HL-60 (cell line): Measurements from ENCODE around the gene PCED1B.

Experiments used
- DNase-seq, 2 experiments: peaks; one replicate each; pipeline ENCODE4 v3.0.0-alpha.2; 2010 to 2020; ENCODE audit warnings: low read depth in 1 of 2, low spot score in 1 of 2
- H3K27ac ChIP-seq: fragments of 250-450 bp; sonication (Bioruptor Pico); replicated peaks from 2 replicates; pipeline ENCODE4 v1.5.1; 2020; ENCODE audit warnings: mild to moderate bottlenecking, moderate library complexity
- H3K27me3 ChIP-seq: fragments of 250-450 bp; sonication (Bioruptor Pico); 2 replicates; pipeline ENCODE4 v1.5.1; 2021; ENCODE audit warnings: mild to moderate bottlenecking, moderate library complexity; ENCODE audit not compliant: insufficient read depth, poor library complexity, severe bottlenecking
- H3K4me3 ChIP-seq: replicated peaks from 2 replicates; pipeline ENCODE4 v1.5.1; 2011; ENCODE audit warnings: mild to moderate bottlenecking, control low read depth, low read length; ENCODE audit not compliant: insufficient read depth
- GABPA ChIP-seq: IDR thresholded peaks from 2 replicates; pipeline ENCODE4 v1.6.1; 2012; ENCODE audit warnings: low read depth
- POLR2AphosphoS5 ChIP-seq: IDR thresholded peaks from 2 replicates; pipeline ENCODE4 v1.6.1; 2012; ENCODE audit warnings: low read depth
- SPI1 ChIP-seq: IDR thresholded peaks from 2 replicates; pipeline ENCODE4 v1.6.1; 2012; ENCODE audit warnings: low read depth, mild to moderate bottlenecking, borderline replicate concordance
- TF ChIP-seq, protein P1 (sequence below): IDR thresholded peaks from 2 replicates; pipeline ENCODE4 v1.6.1; 2012; ENCODE audit warnings: low read depth; ENCODE audit not compliant: insufficient replicate concordance
- TF ChIP-seq, protein P2 (sequence below): IDR thresholded peaks from one replicate; pipeline ENCODE4 v1.5.1; 2011; ENCODE audit warnings: low read length, control low read depth, inconsistent platforms; ENCODE audit not compliant: insufficient read depth

PCED1B gene

DNA sequence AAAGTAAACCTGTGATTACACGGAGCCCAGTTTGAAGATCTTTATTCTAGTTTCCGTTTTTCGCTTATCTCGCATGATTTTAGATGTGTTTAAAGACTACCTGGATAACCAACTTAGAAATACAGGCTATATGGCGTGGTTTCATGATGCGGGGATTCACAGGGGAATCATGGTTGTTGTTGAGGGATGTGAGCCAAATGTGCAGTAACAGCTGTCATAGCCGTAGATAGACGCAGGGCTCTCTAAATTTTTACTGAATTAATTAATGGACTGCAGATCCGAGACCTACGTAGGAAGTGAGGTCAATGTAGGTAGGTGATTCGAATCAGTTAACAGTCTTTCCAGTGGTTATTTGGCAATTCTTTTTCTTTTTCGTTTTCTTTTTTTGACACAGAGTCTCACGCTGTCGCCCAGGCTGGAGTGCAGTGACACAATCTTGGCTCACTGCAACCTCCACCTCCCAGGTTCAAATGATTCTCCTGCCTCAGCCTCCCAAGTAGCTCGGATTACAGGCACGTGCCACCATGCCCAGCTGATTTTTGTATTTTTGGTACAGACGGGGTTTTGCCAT, 145.2 kb downstream of the PCED1B start:
- no peak for DNase-seq
- H3K27ac ChIP-seq = no peak overlapping the region
- H3K4me3 ChIP-seq = no peak overlapping the region
- TF ChIP-seq, protein P1, sequence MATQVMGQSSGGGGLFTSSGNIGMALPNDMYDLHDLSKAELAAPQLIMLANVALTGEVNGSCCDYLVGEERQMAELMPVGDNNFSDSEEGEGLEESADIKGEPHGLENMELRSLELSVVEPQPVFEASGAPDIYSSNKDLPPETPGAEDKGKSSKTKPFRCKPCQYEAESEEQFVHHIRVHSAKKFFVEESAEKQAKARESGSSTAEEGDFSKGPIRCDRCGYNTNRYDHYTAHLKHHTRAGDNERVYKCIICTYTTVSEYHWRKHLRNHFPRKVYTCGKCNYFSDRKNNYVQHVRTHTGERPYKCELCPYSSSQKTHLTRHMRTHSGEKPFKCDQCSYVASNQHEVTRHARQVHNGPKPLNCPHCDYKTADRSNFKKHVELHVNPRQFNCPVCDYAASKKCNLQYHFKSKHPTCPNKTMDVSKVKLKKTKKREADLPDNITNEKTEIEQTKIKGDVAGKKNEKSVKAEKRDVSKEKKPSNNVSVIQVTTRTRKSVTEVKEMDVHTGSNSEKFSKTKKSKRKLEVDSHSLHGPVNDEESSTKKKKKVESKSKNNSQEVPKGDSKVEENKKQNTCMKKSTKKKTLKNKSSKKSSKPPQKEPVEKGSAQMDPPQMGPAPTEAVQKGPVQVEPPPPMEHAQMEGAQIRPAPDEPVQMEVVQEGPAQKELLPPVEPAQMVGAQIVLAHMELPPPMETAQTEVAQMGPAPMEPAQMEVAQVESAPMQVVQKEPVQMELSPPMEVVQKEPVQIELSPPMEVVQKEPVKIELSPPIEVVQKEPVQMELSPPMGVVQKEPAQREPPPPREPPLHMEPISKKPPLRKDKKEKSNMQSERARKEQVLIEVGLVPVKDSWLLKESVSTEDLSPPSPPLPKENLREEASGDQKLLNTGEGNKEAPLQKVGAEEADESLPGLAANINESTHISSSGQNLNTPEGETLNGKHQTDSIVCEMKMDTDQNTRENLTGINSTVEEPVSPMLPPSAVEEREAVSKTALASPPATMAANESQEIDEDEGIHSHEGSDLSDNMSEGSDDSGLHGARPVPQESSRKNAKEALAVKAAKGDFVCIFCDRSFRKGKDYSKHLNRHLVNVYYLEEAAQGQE = no peak
- TF ChIP-seq SPI1 (no peak), GABPA (no peak), POLR2AphosphoS5 (no peak)
- TF ChIP-seq, protein P2, sequence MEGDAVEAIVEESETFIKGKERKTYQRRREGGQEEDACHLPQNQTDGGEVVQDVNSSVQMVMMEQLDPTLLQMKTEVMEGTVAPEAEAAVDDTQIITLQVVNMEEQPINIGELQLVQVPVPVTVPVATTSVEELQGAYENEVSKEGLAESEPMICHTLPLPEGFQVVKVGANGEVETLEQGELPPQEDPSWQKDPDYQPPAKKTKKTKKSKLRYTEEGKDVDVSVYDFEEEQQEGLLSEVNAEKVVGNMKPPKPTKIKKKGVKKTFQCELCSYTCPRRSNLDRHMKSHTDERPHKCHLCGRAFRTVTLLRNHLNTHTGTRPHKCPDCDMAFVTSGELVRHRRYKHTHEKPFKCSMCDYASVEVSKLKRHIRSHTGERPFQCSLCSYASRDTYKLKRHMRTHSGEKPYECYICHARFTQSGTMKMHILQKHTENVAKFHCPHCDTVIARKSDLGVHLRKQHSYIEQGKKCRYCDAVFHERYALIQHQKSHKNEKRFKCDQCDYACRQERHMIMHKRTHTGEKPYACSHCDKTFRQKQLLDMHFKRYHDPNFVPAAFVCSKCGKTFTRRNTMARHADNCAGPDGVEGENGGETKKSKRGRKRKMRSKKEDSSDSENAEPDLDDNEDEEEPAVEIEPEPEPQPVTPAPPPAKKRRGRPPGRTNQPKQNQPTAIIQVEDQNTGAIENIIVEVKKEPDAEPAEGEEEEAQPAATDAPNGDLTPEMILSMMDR = no peak
- H3K27me3 ChIP-seq = no peaks in the 10 kb centered on the region

DNA sequence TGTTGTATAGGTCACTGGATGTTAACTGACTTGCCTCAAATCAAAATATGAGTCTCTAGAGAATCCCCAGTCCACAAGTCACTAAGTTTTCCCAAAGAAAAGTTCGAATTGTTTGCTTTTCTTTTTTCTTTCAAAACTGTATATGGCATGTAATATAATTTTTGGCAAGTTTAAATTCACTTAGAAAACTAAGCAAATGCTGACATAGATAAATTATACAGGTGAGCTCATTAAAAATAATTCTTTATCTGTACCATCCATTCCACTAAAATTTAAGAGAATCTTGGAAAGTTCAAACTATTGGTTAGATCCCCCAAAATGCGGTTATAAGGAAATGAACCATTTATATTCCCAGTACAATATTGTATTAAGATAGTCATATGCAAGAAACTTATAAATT, 145.9 kb downstream of the PCED1B start:
- H3K4me3 ChIP-seq = no peak overlapping the region
- no peak overlapping the region for H3K27ac ChIP-seq
- TF ChIP-seq, protein P1 = no peak
- TF ChIP-seq POLR2AphosphoS5 (no peak), GABPA (no peak), SPI1 (no peak)
- TF ChIP-seq, protein P2 = no peak
- no peak for DNase-seq
- no peaks in the 10 kb centered on the region for H3K27me3 ChIP-seq

DNA sequence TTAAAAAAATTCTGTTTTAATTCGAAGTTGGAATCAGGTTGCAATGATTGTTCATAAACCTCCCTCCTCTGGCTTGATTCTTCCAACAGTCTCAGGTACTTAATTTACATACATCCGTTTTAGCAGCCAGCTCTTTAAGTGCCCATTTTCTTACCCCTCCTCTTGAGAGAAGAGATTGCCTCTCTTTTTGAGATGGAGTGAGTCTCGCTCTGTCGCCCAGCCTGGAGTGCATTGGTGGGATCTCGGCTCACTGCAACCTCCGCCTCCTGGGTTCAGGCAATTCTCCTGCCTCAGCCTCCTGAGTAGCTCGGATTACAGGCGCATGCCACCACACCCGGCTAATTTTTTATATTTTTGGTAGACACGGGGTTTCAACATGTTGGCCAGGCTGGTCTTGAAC, 146.8 kb downstream of the PCED1B start:
- DNase-seq = no peak
- Histone ChIP-seq H3K27ac (no peak overlapping the region), H3K27me3 (no peaks in the 10 kb centered on the region), H3K4me3 (no peak overlapping the region)
- TF ChIP-seq, protein P2 = no peak
- no peak for TF ChIP-seq POLR2AphosphoS5
- TF ChIP-seq, protein P1 = no peak
- TF ChIP-seq GABPA = no peak
- no peak for TF ChIP-seq SPI1
